ENCODE results near the gene GIT2. TPM values are rescaled to one million over a fixed set of nuclear protein-coding genes. Genes with fewer than 3 reads are reported as not detected.

GIT2 gene
- total and polyA plus RNA-seq, 10 of the 15 experiments (the other 5 are each of a cell fraction or from before 2014, with no cell fraction given), result 9.1 to 49.9 (median 43.9) TPM

GRCh38 chr12:109892748-109893147, 103.4 kb downstream of the GIT2 start (continued):
- no peak for TF ChIP-seq BCL3 (IDR thresholded peaks at IDR 0.05; ENCODE audit: borderline replicate concordance, insufficient read depth, low read depth, low read length, poor library complexity, severe bottlenecking)
- peak; percentile 60; the same call in 1 of the 2 replicates for TF ChIP-seq ATF7 (IDR thresholded peaks at IDR 0.05; ENCODE audit: low read depth)
- TF ChIP-seq USF1 (IDR thresholded peaks at IDR 0.05; ENCODE audit: borderline replicate concordance, extremely low read length, insufficient read depth, low read depth, low read length), result no peak
- TF ChIP-seq DPF2 (IDR thresholded peaks at IDR 0.05), result peak; percentile 23; the same call in 1 of the 2 replicates
- peak; percentile 88 for TF ChIP-seq TCF3 (IDR thresholded peaks at IDR 0.05; ENCODE audit: borderline replicate concordance, insufficient read depth, low read depth, low read length)
- TF ChIP-seq ZBED1 (IDR thresholded peaks at IDR 0.05; ENCODE audit: borderline replicate concordance), result no peak
- TF ChIP-seq BCL11A (IDR thresholded peaks at IDR 0.05; ENCODE audit: low read depth, low read length), result no peak
- no peak for TF ChIP-seq POU2F2 (IDR thresholded peaks at IDR 0.05; ENCODE audit: borderline replicate concordance, low read depth, low read length)
- no peak for TF ChIP-seq CBFB (IDR thresholded peaks at IDR 0.05; ENCODE audit: low read depth)
- TF ChIP-seq BMI1 (IDR thresholded peaks at IDR 0.05; ENCODE audit: borderline replicate concordance), result no peak
- peak; percentile 49; the same call in 1 of the 2 replicates for TF ChIP-seq NR2F1 (conservative IDR thresholded peaks at IDR 0.05)
- TF ChIP-seq SP1 (IDR thresholded peaks at IDR 0.05; ENCODE audit: low read depth, low read length), result no peak
- no peak for TF ChIP-seq POLR2AphosphoS2 (IDR thresholded peaks at IDR 0.05; ENCODE audit: low read depth, low read length)
- TF ChIP-seq EP300 (IDR thresholded peaks at IDR 0.05; ENCODE audit: borderline replicate concordance in 1 of 2, control insufficient read depth in 1 of 2, low read depth in 2 of 2, low read length in 2 of 2), result peak; percentile 21 to 45; a peak in 1 of 4 replicates
- TF ChIP-seq POLR2AphosphoS5 (IDR thresholded peaks at IDR 0.05; ENCODE audit: low read length), result no peak
- peak in 1 of 2 experiments; percentile 27; a peak in 1 of 4 replicates for TF ChIP-seq BHLHE40 (IDR thresholded peaks at IDR 0.05; ENCODE audit: borderline replicate concordance in 1 of 2, low read depth in 2 of 2, low read length in 1 of 2)
- no peak for TF ChIP-seq TCF7 (IDR thresholded peaks at IDR 0.05; ENCODE audit: borderline replicate concordance)
- TF ChIP-seq FOXM1 (IDR thresholded peaks at IDR 0.05; ENCODE audit: low read depth, low read length), result no peak
- no peak for TF ChIP-seq SUPT20H (IDR thresholded peaks at IDR 0.05; ENCODE audit: borderline replicate concordance, control insufficient read depth, low read depth, low read length)
- TF ChIP-seq E2F8 (IDR thresholded peaks at IDR 0.05; ENCODE audit: low read depth, partially characterized antibody), result no peak
- TF ChIP-seq YBX1 (IDR thresholded peaks at IDR 0.05), result no peak
- TF ChIP-seq NFYB (IDR thresholded peaks at IDR 0.05; ENCODE audit: insufficient read depth, low read depth, low read length), result no peak
- TF ChIP-seq ZNF207 (IDR thresholded peaks at IDR 0.05; ENCODE audit: borderline replicate concordance), result no peak
- TF ChIP-seq CTCF (IDR thresholded peaks at IDR 0.05 in 2 of 3, conservative IDR thresholded peaks at IDR 0.05 in 1 of 3; ENCODE audit: control insufficient read depth in 2 of 3, extremely low read depth in 1 of 3, insufficient read depth in 1 of 3, low read depth in 3 of 3, low read length in 3 of 3), result no peak
